ENCODE data around the gene ACADSB.
A peak's percentile ranks its signal among the peaks of the same experiment; 100 is the strongest.

ACADSB gene

DNA sequence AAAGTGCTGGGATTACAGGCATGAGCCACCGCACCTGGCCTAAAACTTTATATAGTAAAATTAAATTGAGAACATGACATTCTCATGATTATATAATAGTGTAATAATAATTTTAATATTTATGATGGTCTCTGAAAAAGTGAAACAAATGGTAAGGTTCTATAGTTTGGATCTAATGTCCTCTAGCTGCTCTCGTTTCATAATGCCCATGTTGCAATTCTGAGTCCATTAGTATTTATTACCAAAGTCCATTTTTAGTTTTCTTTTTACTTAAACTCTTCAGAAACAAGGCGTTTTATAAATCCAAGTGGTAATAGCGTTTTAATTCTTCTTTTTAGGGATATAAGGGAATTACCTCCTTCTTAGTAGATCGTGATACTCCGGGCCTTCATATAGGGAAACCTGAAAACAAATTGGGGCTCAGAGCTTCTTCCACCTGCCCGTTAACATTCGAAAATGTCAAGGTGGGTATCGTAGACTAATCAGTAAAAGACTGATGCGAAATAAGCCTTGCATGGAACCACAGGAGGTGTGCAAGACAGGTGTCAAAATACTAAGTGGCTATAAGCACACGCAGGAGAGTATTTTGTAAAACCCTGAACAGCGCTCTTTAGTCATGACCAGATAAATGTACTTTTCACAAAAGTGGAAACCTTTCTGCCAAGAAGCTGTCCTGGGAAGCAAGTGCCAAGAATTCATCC, 34.1 kb downstream of the ACADSB start:
- no peak for DNase-seq

DNA sequence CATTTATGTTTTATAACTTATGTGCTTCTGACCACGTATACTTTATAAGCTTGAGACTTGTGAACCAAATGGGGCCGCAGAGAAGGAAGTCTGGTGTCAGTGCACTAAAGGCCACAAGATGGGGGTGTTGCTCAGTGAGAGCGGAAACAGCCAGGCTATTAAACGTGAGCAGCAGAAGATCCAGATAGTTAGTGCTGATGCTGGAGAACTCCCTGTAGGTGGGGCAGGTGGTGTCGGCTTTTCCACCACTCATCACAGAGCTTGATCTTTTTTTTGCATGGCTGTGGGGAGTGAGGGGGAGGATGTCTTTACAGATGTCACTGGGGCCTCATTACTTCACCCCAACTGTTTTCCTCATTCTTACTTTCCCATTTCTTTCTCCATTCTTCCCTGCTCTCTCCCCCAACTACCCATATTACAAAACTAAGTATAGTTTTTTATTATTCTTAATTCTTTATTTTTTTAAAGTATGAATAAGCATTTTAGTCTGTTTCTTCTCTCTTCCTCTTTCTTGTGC, 34.7 kb downstream of the ACADSB start:
- DNase-seq = peak; percentile 26

DNA sequence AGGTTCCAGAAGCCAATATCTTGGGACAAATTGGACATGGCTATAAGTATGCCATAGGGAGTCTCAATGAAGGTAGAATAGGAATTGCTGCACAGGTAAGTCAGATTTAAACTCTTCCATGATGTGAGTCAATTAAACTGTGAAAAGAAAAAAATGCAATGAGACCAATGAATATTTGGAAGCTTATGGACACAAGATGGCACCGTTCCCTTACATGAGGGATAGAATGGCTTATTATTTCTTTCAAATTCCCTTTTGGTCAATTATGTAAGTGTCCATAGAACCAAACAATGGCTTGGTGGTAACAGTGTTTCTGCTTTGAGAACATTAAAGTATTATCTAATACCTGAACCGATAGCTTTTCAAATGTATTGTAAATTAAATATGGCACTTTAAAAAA, 35.6 kb downstream of the ACADSB start:
- DNase-seq = no peak

DNA sequence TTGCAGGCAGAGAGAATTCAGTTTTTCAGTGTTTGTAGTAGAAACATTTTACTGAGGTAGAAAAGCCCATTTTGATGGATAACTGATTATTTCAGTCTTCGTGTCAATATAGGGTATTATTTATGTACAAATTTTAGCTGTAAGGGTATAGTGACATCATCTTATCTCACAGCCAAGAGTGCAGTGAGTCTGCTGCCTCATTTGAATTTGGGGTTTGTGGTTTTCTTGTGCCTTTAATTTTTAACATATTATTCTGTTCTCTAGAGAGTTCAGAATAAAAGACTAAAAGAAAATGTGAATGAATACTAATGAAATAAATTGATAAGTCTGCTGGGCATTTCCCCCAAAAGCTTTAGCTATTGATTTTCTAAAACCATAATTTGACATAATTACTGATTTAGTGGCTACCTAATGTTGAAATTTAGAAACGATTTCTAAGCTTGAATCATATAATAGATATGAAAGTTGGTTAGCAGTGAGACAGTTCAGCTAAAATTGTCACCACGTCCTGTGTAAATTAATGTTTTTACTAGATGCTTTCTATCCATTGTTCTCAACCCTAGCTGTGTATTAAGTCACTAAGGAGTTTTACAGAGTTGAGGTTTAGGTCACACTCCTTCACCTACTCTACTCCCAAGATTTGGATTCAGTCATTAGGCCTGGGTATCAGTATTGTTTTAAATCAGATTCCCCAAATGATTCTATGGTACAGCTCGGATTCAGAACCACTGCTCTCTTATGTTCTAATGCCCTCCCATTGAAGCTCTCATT, 37.3 kb downstream of the ACADSB start:
- no peak for DNase-seq

DNA sequence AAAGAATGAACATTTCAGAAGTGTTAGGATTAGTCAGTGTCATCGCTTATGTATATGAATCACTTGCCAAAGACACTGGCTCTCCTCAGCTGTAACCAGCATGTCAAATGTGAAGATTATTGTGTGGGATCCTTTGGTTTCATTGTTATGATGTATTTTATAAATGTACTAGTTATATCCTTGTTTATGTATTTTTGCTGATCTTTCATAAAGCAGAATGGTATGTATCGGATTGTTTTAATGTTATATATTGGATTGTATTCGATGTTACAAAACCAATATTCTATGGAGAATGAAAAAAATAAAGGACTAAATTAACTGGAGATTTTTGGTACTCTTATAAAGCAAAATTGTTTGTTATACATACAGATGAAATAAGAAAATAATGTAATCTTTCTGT, 49.2 kb downstream of the ACADSB start:
- no peak for DNase-seq

DNA sequence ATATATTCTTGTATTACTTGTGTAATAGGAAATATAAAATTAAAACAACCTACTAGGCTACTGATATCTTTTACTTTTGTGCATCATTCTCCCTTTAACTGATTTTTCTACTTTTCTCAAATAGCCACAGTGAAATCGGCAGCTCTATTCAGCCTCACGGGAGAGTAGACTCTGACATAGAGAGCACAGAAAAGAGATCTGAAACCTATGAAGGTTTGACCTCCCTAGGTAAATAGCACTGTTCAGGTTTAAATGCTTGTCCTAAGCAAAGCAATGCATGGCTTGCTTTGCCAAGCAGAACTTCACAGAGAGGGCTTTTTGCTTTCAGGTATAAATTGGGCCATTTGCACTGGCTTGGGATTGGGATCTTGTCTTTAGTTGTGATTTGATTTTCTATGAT, 53.1 kb downstream of the ACADSB start:
- DNase-seq = no peak

DNA sequence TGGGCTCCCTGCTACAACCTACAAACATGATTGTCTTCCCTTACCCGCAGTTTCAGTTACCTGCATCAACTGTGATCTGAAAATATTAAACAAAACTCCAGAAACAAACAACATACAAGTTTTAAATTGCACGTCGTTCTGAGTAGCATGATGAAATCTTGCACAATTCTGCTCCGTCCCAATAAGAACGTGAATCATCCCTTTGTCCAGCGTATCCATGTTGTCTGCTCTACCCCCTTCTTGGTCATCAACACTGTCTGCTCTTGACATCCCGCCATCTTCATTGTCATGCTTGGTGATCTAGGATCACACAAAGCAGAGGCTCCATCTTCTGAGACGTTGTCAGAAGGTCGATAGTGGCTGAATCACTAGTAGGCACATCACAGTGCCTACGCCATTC, 53.9 kb downstream of the ACADSB start:
- no peak for DNase-seq

DNA sequence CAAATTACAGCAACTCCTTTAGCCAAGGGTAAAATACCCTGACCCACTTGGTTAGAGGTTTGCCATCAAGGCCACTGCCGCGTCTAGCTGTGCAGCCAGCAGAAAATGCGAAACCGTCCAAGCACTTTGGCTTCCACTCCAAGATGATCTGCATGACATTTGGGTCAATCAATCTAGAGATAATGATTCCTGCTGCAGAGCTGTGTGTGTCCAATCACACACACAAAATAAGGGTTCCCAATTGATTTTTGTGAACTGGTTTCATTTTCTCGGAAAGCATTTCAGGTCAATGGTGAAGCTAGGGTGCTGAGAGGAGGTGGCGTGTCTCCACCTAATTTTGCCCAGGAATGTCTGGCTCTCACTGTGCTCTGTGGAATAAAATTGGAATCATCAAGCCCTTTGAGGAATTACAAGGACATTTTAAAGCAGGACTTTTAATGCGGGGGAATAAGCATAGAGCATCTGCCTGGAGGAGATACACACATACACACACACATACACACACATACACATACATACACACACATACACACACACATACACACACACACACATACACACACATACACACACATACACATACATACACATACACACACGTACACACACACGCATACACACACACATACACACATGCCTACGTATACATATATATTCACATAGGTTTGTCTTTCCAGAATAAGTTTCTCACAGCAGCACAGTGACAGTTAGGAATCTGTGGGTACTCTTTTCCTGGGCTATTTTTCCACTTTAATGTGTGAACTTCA, 59.5 kb downstream of the ACADSB start:
- no peak for DNase-seq

DNA sequence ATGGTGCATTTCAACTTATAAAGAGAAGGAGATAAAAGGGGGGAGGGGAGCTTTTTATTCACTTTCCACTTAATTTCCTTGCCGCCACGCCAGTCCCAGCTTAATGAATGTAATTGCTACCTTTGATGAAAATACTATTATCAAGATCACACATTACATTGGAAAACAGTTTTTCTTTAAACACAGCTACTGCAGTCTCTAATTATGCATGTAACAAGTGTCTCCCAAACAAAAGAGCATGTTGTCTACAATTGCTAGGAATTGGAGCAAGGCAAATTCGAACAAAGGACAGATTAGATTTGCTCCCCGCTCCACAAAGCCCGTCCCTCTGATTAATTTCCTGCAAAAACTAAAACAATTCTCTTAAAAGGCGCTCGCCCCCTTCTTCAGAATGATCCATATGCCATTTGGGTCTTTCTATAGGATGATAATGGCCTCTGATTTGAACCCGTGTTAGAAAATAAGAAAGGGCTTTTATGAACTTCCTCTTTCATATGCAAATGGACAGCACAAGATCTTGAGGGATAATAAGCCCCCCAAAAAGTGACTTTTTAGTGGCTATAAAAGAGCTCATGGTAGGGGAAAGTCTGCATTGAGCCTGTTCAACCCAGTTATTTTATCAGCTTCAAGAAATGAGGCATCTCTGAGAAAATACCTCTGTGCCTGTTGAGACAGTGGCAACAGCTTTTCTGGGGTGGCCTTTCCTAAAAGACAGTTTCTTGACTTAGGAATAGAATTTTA, 60.6 kb downstream of the ACADSB start:
- DNase-seq = no peak

DNA sequence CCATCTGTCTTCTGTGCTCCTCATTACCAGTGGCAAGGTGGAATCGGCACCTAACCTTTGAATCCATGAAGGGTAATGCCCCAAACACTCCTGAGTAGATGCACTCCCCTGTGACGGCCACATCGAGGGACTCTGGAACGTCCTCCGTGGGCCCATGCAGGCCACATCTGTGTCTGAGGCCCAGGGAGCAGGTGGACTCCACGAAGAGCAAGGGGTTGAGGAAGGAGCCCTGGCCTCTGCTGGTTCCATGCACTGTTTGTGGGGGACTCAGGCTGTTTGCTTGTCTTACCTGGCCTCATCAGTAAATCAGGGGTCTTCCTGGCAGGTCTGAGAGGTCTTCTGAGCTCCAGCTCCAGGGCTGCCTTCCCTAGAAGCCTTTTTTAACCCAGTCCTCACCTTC, 64.4 kb downstream of the ACADSB start:
- DNase-seq = no peak

DNA sequence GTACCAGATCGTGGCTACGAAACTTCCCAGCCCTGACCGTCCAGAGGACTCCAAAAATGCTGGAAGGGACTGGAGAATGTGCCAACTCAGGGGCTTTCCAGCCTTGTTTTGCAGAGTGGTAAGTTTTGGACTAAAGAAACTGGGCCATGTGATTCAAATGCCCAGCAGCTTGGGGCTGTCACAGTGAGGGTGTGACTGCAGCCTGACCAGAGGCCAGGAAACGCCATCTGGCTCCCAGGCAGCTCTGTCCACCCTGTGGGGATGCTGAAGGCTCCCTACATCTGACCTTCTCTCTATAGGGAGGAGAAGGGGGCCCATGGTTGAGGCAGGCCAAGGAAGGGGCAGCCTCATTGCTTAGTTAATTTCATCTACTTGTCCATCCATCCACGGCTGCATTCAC, 65.4 kb downstream of the ACADSB start:
- DNase-seq = no peak

DNA sequence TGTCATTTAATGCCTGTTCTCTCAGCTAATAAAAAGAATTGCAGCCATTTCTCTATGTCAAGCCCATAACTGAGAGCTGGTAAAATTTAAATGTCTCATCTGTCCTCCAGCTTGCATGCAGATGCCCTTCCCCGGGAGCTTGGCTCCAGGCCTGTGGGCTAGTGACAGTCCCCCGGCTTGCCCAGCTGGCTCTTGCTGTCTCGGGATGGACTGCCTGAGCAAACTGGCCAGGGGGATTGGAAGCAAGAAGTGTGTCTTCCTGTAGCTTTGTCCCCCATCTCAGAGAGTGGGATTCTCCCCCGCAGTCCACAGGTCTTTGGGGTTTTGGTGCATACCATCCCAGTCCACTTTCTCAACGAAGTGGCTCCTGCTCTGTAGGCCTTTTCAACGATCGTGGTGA, 73.1 kb downstream of the ACADSB start:
- DNase-seq = no peak

DNA sequence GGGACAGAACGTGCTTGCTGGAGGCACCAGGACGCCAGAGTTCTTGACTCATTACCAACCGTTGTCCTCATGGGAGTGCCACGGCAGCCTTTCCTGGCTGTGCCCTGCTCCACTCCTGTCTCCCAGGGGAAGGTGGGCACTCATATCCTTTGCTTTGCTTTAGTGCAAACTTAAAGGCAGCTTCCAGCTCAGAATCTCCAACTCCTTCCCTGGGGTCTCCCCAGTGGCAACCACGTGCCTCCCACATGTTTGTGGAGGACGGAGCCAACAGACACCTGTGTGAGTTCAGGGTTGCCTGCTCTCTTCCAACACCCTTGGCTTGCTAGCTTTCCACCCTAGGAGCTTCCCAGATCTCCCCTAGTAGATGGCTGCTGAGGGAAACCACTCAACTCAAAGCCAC, 75.0 kb downstream of the ACADSB start:
- no peak for DNase-seq

DNA sequence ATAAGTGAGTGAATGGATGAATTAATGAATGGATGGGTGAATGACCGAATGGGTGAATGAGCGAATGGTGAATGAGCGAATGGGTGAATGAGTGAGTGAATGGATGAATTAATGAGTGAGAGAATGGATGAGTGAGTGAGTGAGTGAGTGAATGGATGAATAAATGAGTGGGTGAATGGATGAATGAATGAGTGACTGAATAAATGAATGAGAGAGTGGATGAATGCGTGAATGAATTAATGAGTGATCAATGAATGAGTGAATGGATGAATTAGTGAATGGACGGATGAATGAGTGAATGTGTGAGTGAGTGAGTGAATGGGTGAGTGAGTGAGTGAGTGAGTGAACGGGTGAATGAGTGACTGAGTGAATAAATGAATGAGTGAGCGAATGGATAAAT, 77.5 kb downstream of the ACADSB start:
- DNase-seq = no peak

DNA sequence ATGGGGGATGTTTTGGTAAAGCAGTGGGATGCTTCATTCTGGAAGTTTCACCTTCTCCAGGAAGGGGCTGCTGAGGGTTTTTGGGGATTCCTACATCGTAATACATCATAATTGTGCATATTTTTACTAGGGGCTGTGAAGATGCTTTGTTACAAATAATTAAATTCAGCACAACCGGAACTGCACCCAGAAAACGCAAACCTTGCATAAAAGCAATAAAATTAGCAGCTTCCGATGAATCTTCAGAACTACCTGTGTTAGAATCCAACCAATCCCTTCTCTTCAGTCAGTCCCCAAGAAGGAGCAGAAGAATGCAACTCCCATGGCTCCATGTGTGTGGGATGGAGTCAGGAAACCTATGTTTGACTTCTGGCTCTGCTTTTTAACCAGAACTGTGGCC, 78.5 kb downstream of the ACADSB start:
- no peak for DNase-seq

DNA sequence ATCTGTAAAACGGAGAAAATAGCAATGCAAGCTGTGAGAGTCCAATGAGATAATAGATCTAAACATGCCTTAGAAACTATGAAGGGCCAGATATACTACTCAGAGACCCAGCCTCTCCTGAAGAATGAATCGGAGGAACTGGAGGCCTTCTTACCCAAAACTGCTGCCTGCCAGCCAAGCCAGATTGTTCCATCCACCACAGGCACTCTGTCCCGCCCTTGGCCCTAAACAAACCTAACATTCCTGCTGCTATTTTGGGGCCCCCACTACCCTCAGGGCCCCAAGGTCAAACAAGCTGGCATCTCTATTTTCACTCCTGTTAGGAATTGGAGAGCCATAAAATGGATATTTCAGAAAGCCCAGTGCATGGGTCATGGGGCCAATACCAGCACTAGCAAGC, 79.0 kb downstream of the ACADSB start:
- DNase-seq = no peak

DNA sequence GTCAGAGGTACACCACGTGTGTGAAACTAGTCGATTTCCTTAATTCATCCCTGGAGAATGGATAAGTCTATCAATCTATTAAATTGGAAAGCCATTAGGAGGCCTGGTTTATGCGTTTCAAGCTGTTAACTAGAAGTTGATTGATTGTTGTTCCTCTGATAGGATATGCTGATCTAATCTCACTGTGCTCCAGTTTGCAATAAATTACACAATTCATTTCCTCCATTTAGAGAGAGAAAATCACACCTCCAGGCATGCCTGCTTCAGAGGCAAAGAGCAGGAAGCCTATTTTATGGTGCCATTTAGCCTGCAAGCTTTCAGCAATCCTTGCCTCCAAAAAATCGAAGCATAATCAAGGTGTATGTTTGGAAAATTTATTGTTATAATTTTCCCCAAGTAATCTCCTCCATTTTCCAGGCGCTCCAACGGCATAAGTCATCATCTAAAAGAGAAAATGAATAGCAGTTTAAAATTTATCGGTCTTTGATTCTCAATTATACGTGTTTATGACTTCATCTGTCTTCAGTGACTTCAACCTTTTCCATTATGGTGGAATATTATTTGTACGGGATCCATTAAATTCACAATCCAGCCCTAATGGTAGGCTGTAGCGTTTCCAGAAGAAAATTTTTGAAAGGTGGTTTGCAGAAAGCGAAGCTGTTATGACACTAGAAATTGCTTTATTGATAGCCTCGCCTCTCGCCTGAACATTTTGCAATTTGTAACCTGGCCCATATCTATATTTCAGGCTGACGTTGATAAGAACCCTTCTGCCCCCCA, 84.0 kb downstream of the ACADSB start:
- no peak for DNase-seq

DNA sequence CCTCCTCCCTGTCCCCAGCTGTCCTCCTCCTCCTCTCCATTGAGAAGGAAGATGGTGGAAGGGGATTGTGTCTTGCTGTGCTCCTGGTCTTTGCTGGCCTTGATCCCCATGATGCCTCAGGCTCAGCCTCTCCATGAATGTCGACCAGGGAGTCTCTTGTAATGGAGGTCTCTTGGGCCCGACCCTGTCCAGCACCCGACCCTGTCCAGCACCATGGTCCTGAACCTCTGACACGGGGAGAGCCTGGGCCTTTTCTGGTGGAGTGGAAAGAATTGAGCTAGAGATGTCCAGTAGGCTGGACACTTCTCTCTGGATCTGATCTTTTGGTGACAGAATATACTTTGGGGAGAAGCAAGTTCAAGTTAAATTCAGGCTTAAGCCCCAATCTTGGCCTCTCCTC, 84.7 kb downstream of the ACADSB start:
- no peak for DNase-seq

DNA sequence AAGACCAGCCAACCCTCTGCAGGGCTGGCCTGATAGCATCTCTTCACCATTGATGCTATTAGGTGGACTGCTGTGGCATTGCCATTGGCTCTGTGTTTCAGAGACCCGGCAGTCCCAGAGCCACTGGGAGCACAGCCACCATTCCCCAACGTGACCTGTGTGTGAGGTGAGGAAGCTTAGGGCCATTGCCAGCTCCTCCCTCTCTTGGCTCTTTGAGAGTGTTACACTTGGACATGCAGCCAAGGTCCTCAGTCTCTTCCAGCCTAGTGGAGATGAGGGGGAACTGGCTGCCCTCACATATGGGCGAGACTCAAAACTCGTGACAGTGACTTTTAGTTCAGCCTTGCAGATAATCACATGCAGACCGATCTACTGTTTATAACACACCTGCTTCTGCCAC, 87.6 kb downstream of the ACADSB start:
- no peak for DNase-seq

DNA sequence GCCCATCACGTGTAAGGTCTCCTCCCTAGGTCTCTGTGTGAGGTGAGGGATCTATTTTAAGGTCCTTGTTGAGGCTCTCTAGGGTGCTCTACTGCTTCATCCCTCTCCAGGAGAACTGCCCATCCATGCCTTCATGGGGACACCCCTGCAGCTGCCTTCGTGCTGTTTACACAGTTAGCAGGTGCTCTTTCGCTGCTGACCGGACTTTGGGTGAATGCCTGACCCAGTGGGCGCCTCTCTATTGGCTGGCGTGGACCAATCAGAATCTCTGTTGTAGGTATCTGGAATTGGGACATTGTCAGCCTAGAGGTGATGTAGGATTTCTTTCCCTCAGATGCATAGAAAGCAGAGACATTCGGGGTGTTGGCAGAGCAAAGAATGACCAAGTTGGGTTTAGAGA, 88.2 kb downstream of the ACADSB start:
- no peak for DNase-seq

DNA sequence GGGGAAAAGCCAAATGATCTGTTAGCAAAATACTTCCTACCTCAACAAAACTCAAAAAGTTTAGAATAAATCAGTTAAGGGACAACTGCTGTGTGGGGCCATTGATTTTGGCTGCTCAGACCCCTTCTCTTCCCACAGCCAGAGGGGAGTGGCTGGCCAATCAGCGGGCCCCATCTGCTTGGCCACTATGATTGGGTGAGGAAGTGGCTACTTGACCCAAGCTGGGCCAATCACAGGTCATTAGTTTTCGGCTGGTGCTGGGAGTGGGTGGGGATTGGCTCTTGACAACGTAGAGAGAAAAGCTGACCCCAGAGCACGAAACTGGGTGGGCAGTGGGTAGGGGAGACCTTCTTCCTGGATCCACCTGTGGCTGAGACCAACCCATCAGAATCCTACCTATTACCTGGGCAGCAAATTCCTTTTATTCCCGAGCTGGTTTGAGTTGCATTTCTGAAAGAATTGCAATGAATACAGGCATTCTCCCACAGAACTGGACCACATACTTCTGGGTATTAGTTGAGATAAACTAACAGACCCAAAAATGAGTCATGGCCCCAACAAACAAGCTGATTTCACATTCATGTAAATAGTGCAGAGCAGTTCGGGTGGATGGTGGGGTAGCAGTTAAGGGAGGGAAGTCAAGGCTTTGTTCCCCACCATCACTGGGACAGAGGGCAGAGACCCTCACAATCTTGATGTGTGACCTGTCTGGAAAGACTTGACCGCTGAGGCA, 91.4 kb downstream of the ACADSB start:
- DNase-seq = no peak
